Stimulated activated CD8-positive, alpha-beta memory T cell treated with anti-CD3 and anti-CD28 coated beads, Interleukin-4, amount 100 ng/mL, for 48 hours (primary cell): ENCODE data around the gene PCDHA1.
"Not testable (repeated sequence)": the region's sequence is repeated elsewhere in the genome, so short reads cannot be mapped to it uniquely, and the experiment has no call there.

ENCODE experiments used
- DNase-seq: peaks from one replicate; pipeline ENCODE4 v3.0.0-alpha.2; 2020

PCDHA1 gene

GRCh38 chr5:140855772-140856674, 70.1 kb downstream of the PCDHA1 start, which contains the start of gene PCDHA10:
PCDHA10 (plus strand) TSS chr5:140855897; CDS start chr5:140856049, 152 bp downstream.
- no peak for DNase-seq

DNA sequence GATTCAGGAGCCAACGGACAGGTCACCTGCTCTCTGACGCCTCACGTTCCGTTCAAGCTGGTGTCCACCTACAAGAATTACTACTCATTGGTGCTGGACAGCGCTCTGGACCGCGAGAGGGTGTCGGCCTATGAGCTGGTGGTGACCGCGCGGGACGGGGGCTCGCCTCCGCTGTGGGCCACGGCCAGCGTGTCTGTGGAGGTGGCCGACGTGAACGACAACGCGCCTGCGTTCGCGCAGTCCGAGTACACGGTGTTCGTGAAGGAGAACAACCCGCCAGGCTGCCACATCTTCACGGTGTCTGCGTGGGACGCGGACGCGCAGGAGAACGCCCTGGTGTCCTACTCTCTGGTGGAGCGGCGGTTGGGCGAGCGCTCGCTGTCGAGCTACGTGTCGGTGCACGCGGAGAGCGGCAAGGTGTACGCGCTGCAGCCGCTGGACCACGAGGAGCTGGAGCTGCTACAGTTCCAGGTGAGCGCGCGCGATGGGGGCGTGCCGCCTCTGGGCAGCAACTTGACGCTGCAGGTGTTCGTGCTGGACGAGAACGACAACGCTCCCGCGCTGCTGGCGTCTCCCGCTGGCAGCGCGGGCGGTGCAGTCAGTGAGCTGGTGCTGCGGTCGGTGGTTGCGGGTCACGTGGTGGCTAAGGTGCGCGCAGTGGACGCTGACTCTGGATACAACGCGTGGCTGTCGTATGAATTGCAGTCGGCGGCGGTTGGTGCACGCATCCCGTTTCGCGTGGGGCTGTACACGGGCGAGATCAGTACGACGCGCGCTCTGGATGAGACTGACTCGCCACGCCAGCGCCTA, 71.4 kb downstream of the PCDHA1 start:
- DNase-seq: no peak

DNA sequence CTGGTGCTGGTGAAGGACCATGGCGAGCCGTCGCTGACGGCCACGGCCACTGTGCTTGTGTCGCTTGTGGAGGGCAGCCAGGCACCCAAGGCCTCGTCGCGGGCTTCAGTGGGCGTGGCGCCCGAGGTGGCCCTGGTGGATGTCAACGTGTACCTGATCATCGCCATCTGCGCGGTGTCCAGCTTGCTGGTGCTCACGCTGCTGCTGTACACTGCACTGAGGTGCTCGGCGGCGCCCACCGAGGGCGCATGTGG, 72.0 kb downstream of the PCDHA1 start:
- no peak for DNase-seq

DNA sequence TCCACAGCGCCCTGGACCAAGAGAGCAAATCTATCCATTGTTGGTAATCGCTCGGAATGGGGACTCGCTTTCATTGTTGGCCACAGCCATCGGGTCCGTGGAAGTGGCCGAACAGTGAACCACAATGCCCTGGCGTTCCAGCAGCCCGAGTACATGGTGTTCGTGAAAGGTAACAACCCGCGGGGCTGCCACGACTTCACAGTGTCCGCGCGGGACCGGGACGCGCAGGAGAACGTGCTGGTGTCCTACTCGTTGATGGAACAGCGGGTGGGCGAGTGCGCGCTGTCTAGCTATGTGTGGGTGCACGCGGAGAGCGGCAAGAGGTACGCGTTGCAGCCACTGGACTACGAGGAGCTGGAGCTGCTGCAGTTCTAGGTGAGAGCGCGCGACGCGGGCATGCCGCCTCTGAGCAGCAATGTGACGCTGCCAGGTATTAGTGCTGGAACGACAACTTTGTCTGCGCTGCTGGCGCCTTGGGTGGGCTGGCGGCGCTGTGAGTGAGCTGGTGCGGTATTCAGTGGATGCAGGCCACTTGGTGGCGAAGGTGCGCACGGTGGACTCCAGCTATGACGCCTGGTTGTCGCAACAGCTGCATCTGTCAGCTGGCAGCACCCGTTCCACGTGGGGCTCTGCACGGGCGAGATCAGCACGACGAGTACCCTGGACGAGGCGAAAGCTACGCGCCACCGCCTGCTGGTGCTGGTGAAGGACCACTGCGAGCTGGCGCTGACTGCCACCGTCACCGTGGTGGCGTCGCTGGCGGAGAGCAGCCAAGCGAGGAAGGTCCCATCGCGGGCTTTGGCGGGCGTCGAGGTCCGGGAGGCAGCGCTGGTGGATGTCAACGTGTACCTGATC, 76.7 kb downstream of the PCDHA1 start:
- no peak for DNase-seq

DNA sequence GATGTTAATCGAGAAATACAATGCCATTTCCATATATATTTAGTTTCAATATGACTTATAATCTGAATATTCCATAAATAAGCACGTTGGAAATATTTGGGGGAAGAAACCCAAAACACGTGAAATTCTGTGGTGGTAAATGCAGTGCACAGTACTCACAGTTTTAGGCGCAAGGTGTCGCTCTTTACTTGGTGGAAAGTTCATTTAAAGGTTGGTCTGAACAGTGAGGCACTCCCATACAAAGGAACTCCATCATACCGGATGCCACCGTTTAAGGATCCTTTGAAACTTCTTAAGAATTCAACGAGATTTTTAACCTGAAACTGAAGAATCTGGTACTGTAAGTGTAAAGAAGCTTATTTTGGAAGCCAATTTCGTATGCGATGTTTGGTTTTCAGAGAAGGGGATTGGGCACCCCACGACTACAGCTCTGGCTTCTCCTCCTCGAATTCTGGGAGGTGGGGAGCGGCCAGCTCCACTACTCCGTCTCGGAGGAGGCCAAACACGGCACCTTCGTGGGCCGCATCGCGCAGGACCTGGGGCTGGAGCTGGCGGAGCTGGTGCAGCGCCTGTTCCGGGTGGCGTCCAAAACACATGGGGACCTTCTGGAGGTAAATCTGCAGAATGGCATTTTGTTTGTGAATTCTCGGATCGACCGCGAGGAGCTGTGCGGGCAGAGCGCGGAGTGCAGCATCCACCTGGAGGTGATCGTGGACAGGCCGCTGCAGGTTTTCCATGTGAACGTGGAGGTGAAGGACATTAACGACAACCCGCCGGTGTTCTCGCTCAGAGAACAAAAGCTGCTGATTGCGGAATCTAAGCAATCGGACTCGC, 83.0 kb downstream of the PCDHA1 start, which contains the start of gene PCDHA11:
PCDHA11 (plus strand) TSS at position 237 of the 834 bp plus-strand sequence; CDS start at position 384, 147 bp downstream.
- no peak for DNase-seq

DNA sequence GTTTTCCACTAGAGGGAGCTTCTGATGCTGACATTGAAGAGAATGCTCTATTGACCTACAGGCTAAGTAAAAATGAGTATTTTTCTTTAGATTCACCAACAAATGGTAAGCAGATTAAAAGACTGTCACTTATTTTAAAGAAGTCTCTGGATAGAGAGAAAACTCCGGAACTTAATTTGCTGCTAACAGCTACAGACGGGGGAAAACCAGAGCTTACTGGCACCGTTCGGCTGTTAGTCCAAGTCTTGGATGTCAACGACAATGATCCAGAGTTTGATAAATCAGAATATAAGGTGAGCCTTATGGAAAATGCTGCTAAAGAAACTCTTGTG, 83.6 kb downstream of the PCDHA1 start:
- no peak for DNase-seq

DNA sequence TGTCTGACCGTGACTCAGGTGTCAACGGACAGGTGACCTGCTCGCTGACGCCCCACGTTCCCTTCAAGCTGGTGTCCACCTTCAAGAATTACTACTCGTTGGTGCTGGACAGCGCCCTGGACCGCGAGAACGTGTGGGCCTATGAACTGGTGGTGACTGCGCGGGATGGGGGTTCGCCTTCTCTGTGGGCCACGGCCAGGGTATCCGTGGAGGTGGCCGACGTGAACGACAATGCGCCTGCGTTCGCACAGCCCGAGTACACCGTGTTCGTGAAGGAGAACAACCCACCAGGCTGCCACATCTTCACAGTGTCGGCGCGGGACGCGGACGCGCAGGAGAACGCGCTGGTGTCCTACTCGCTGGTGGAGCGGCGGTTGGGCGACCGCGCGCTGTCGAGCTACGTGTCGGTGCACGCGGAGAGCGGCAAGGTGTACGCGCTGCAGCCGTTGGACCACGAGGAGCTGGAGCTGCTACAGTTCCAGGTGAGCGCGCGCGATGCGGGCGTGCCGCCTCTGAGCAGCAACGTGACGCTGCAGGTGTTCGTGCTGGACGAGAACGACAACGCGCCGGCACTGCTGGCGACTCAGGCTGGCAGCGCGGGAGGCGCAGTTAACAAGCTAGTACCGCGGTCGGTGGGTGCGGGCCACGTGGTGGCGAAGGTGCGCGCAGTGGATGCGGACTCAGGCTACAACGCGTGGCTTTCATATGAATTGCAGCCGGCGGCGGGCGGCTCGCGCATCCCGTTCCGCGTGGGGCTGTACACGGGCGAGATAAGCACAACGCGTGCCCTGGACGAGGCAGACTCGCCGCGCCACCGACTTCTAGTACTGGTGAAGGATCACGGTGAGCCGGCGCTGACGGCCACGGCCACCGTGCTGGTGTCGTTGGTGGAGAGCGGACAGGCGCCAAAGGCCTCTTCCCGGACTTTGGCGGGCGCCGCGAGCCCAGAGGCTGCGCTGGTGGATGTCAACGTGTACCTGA, 84.6 kb downstream of the PCDHA1 start:
- no peak for DNase-seq

DNA sequence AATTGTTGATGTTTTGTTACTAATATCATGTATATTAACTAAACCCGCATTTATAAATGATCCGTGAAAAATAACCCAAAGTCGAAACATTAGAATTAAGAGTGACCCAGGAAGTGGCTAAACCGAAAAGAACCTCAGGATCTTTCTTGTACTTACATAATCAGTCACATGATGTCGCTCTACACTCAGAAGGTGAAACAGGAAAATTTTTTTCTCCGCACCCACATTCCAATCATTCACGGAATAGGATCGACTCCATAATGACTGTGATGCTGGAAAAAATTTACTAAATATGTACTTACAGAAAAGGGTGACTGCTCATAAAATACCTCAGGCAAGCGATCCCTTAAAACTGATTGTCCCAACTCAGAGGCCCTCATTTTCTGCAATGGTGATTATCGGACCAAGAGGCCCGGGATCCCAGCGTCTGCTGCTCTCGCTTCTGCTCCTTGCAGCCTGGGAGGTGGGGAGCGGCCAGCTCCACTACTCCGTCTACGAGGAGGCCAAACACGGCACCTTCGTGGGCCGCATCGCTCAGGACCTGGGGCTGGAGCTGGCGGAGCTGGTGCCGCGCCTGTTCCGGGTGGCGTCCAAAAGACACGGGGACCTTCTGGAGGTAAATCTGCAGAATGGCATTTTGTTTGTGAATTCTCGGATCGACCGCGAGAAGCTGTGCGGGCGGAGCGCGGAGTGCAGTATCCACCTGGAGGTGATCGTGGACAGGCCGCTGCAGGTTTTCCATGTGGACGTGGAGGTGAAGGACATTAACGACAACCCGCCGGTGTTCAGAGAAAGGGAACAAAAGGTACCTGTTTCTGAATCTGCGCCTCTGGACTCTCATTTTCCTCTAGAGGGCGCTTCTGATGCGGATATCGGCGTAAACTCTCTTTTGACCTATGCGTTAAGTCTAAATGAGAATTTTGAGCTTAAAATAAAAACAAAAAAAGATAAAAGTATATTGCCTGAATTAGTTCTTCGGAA, 89.4 kb downstream of the PCDHA1 start, which contains the start of gene PCDHA12:
PCDHA12 (plus strand) TSS at position 224 of the 981 bp plus-strand sequence; CDS start at position 389, 165 bp downstream.
- DNase-seq: no peak

DNA sequence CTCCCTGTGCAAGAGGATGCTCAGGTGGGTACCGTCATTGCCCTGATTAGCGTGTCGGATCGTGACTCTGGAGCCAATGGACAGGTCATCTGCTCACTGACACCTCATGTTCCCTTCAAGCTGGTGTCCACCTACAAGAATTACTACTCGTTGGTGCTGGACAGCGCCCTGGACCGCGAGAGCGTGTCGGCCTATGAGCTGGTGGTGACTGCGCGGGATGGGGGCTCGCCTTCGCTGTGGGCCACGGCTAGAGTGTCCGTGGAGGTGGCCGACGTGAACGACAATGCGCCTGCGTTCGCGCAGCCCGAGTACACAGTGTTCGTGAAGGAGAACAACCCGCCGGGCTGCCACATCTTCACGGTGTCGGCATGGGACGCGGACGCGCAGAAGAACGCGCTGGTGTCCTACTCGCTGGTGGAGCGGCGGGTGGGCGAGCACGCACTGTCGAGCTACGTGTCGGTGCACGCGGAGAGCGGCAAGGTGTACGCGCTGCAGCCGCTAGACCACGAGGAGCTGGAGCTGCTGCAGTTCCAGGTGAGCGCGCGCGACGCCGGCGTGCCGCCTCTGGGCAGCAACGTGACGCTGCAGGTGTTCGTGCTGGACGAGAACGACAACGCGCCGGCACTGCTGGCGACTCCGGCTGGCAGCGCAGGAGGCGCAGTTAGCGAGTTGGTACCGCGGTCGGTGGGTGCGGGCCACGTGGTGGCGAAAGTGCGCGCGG, 90.8 kb downstream of the PCDHA1 start:
- not testable (repeated sequence) for DNase-seq

DNA sequence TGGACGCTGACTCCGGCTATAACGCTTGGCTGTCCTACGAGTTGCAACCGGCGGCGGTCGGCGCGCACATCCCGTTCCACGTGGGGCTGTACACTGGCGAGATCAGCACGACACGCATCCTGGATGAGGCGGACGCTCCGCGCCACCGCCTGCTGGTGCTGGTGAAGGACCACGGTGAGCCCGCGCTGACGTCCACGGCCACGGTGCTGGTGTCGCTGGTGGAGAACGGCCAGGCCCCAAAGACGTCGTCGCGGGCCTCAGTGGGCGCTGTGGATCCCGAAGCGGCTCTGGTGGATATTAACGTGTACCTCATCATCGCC, 91.3 kb downstream of the PCDHA1 start:
- no peak for DNase-seq

GRCh38 chr5:140881889-140882590, 96.1 kb downstream of the PCDHA1 start, which contains the start of gene PCDHA13:
PCDHA13 (plus strand) TSS chr5:140882124; CDS start chr5:140882269, 145 bp downstream.
- DNase-seq: no peak

DNA sequence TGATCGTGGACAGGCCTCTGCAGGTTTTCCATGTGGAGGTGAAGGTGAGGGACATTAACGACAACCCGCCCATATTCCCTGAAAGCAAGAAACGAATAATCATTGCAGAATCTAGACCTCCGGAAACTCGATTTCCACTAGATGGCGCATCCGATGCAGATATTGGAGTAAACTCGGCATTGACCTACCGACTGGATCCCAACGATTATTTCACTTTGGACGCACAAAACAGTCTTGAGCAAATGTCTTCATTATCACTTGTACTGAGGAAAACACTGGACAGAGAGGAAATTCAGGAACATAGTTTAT, 96.6 kb downstream of the PCDHA1 start:
- no peak for DNase-seq

DNA sequence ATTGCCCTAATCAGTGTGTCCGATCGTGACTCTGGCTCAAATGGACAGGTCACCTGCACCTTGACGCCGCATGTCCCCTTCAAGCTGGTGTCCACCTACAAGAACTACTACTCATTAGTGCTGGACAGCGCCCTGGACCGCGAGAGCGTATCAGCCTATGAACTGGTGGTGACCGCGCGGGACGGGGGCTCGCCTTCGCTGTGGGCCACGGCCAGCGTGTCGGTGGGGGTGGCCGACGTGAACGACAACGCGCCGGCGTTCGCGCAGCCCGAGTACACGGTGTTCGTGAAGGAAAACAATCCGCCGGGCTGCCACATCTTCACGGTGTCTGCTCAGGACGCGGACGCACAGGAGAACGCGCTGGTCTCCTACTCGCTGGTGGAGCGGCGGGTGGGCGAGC, 97.4 kb downstream of the PCDHA1 start:
- DNase-seq: no peak

DNA sequence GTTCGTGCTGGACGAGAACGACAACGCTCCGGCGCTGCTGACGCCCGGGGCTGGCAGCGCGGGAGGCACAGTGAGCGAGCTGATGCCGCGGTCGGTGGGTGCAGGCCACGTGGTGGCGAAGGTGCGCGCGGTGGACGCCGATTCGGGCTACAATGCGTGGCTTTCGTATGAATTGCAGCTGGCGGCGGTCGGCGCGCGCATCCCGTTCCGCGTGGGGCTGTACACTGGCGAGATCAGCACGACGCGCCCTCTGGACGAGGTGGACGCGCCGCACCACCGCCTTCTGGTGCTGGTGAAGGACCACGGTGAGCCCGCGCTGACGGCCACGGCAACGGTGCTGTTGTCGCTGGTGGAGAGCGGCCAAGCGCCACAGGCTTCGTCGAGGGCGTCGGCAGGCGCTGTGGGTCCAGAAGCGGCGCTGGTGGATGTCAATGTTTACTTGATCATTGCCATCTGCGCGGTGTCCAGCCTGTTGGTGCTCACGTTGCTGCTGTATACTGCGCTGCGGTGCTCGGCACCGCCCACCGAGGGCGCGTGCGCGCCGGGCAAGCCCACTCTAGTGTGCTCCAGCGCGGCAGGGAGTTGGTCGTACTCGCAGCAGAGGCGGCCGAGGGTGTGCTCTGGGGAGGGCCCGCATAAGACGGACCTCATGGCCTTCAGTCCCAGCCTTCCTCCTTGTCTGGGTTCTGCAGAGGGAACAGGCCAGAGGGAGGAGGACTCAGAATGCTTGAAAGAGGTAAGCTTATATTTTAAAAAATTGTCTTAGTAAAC, 98.2 kb downstream of the PCDHA1 start:
- no peak for DNase-seq

DNA sequence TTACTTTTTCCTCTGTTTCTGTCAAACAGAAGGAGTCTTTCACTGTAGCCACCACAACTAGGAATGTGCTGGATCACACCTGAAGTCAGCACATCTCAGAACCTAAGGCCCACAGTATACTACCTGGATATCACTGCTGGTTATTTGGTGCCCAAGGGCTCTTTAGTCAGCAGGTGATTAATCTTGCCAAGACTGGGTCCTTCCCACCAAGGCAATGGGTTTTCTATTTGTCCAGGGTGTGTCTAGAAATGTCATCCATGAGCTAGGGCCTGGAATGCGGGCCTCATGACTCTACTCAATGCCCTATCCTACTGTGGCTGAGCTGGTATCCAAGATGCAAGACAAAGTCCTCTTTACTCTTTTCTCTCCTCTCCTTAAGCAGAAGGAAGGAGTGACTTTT, 130.4 kb downstream of the PCDHA1 start:
- DNase-seq: no peak

DNA sequence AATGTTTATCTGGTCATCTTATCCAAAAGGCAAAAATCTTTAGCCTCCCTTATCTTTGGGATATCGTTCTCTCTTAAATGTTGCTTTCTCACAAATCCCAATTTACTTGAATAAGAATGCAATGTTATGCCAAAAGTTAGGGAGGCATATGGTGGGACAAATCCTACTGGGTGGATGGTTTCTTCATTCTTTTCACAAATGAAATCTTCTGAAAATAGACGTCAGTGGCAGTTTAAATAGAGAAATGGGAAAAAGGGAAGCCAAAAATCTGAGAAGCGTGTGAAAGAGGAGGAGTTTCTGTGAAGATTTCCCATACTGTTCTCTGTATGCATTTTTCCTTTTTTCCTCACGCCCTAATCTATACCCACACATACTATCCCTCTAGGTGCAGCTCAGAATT, 137.7 kb downstream of the PCDHA1 start:
- no peak for DNase-seq

DNA sequence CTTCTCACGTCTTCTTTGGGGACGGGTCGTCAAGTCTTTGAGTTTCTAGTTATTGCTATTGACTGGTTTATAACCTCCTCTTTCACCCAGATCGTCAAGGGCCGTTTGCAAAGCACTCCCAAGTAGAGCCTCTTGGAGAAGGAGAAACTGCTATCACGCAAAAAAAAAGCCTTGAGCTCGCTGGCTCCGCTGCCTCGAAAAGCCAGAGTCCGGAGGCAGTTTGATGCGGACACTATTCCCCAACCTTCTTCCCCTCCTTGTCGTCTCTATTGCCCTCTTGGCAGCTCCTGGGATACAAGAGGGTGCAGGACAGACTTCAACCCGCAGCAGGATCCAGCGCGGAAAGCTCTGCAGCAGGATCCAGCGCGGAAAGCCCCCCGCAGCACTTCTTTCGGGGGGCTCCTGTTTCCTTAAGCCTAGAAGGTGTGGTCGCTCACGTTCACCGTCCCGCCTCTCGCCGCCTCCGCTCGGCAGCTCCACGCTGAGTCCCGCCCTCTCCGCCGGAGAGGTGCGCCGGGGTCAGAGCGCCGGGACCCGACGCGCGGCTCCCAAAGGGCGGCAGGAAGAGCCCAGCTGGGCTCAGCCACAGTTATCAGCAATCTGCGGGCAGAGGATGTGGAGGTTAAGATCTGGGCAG, 140.0 kb downstream of the PCDHA1 start, which contains the start of gene PCDHAC1:
PCDHAC1 (plus strand) TSS at position 494 of the 637 bp plus-strand sequence. CDS start 594 bp downstream, outside the sequence.
- no peak for DNase-seq
